Neural cell (in vitro differentiated cells): ENCODE results near the gene DPF3.

Source experiments
- CTCF ChIP-seq: fragments of 450-650 bp; IDR thresholded peaks from 2 replicates; pipeline ENCODE4 v1.5.1; 2014; ENCODE audit warnings: antibody characterized with exemption, mild to moderate bottlenecking, moderate library complexity; ENCODE audit not compliant: poor library complexity, severe bottlenecking
- POLR2AphosphoS5 ChIP-seq: IDR thresholded peaks from 2 replicates; pipeline ENCODE4 v1.6.1; 2012
- RAD21 ChIP-seq: fragments of 450-650 bp; conservative IDR thresholded peaks from 2 replicates; pipeline ENCODE4 v1.6.1; 2014; ENCODE audit warnings: antibody characterized with exemption, mild to moderate bottlenecking, moderate library complexity
- REST ChIP-seq: IDR thresholded peaks from 2 replicates; pipeline ENCODE4 v1.6.1; 2012; ENCODE audit warnings: borderline replicate concordance
- TAF1 ChIP-seq: IDR thresholded peaks from 2 replicates; pipeline ENCODE4 v1.6.1; 2012; ENCODE audit warnings: low read depth

- TF ChIP-seq REST: no peak
- no peak for TF ChIP-seq POLR2AphosphoS5
- TF ChIP-seq CTCF: no peak
- no peak for TF ChIP-seq RAD21
- TF ChIP-seq TAF1: no peak
These were observed 155.7 kb downstream of the DPF3 start for GRCh38 chr14:72738161-72738611.
